GM20000 (cell line): ENCODE data around the gene TMEM223.
A peak's percentile ranks its signal among the peaks of the same experiment; 100 is the strongest.

Experiments used
- DNase-seq: peaks from one replicate; pipeline ENCODE4 v3.0.0; 2012; ENCODE audit warnings: low spot score
- TF ChIP-seq, protein P1 (sequence below): IDR thresholded peaks from 2 replicates; pipeline ENCODE4 v1.5.1; 2012; ENCODE audit warnings: mild to moderate bottlenecking, control low read depth; ENCODE audit errors: extremely low read depth, missing control alignments

TMEM223 gene

DNA sequence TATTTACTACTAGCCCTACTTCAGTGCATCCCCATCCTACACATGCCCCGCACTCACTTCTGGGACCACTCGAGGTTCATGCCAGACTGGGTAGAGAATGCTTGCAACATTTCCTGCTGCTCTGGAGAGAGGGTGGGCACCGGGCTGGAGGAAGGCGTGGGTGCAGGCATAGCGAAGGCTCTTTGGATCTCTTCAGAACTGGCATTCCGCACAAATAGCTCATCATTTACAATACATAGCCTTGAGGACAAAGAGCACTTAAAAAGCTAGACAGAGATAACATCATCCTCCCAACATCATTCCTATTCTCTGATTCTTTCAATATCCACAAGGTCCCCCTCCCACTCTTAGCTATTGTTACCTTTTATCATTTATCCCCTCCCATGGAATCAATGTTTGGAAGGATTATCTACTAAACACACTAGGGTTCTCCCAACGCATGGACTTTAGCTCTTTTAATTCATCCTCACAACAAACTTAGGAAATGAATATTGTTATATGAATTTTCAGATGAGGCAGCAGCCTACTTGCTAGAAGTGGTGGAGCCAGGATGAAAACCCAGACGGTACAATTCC, 2.5 kb upstream of the TMEM223 start:
- no peak for DNase-seq
- TF ChIP-seq, protein P1, sequence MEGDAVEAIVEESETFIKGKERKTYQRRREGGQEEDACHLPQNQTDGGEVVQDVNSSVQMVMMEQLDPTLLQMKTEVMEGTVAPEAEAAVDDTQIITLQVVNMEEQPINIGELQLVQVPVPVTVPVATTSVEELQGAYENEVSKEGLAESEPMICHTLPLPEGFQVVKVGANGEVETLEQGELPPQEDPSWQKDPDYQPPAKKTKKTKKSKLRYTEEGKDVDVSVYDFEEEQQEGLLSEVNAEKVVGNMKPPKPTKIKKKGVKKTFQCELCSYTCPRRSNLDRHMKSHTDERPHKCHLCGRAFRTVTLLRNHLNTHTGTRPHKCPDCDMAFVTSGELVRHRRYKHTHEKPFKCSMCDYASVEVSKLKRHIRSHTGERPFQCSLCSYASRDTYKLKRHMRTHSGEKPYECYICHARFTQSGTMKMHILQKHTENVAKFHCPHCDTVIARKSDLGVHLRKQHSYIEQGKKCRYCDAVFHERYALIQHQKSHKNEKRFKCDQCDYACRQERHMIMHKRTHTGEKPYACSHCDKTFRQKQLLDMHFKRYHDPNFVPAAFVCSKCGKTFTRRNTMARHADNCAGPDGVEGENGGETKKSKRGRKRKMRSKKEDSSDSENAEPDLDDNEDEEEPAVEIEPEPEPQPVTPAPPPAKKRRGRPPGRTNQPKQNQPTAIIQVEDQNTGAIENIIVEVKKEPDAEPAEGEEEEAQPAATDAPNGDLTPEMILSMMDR, result no peak

DNA sequence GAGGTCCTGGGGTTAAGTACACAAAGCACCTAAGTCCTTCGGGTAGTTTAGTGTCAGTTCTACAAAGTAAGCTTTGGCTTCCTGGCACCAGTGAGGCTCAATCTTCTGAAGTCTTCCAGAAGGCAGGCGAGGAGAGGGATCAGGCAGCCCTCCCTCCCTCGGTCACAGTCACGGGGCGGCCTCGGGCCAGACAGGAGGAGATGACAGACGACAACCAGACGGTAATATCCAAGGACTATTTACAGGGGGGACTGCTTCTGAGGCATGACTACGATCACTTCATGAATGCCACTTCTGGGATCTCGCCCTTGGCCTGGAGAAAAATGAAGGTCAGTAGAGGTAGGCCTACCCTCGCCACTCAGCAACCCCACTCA, 383 bp upstream of the TMEM223 start:
- no peak for DNase-seq

DNA sequence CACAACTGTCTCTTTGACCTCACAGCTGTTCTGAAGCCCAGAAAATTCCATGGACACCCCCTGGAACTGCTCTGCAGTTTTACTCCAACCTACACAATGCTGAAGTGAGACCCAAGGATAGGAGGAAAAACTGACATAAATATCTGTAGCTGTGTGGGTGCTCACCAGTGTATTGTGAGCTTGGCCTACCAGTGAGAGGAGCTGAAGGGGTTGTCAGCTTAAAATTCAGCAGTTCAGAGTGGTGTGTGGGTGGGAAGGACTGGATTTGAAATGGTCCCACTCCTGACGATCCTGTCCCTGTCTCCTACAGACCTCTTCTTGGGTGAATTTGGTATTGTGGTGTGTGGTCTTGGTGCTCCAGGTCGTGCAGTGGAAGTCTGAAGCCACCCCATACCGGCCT, 2.2 kb downstream of the TMEM223 start:
- TF ChIP-seq, protein P1, result no peak
- no peak for DNase-seq

More for the DNA sequence above, 383 bp upstream of the TMEM223 start:
- TF ChIP-seq, protein P1, result no peak

DNA sequence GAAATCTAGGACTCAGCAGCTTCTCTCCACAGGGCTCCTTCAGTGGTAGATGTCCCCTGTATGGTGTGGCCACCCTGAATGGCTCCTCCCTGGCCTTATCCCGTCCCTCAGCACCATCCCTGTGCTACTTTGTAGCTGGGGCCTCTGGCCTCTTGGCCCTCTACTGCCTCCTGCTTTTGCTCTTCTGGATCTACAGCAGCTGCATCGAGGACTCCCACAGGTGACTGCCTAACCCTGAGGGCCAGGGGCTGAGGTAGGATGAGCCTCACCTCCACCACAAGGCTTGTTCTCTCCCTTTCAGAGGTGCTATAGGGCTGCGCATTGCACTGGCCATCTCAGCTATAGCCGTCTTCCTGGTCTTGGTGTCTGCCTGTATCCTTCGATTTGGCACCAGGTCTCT, 2.8 kb downstream of the TMEM223 start:
- TF ChIP-seq, protein P1, result no peak
- DNase-seq, result no peak

DNA sequence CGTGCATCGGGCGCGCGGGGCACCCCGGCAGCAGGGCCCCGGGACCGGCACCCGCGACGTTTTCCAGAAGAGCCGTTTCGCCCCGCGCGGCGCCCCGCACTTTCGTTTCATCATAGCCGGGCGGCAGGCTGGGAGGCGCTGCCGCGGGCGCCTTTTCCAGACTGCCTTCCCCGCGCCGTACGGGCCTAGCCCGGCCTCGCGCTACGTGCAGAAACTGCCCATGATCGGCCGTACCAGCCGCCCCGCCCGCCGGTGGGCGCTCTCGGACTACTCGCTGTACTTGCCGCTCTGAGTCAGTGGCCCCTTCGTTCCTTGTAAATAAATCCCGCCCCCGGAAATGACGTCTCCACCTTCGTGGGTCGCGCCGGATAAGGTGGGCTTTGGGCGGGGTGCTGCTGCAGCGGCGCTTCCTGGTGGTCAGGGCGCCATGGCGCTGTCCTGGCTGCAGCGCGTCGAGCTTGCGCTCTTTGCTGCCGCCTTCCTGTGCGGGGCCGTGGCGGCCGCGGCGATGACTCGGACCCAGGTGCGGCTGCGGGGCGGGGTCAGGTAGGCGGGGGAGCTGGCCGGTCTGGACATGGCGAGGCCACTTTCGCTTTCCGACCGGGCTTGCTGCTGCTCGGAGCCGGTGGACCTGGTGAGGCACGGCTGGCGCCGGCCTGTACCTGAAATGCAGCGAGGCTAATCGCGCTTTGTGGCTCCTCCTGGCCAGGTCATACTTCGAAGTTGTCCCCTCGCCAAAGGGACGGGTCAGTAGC, 4.6 kb downstream of the TMEM223 start, which contains the start of gene TMEM179B:
TSS of gene TMEM179B (plus strand) at position 398 of the 755 bp plus-strand sequence. CDS start at position 428, 30 bp downstream.
- peak; percentile 98 for DNase-seq
- TF ChIP-seq, protein P1, result peak; percentile 56

DNA sequence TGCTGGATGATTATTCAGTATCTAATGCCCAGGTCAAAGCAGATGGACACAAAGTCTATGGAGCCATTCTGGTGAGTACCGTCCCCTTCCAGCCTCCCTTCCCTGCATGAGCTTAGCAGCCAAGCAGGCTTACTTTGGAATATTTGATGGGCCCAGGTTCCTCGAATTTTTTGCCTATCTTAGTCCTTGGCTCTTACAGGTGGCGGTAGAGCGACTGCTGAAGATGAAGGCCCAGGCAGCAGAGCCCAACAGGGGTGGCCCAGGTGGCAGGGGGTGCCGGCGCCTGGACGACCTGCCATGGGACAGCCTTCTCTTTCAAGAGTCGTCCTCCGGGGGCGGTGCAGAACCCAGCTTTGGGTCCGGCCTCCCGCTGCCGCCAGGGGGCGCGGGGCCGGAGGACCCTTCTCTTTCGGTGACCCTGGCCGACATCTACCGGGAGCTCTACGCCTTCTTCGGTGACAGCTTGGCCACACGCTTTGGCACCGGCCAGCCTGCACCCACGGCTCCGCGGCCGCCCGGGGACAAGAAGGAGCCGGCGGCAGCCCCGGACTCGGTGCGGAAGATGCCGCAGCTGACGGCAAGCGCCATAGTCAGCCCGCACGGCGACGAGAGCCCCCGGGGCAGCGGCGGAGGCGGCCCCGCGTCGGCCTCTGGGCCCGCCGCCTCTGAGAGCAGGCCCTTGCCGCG, 5.3 kb downstream of the TMEM223 start:
- peak; percentile 93 for DNase-seq
- TF ChIP-seq, protein P1, result peak; percentile 99

DNA sequence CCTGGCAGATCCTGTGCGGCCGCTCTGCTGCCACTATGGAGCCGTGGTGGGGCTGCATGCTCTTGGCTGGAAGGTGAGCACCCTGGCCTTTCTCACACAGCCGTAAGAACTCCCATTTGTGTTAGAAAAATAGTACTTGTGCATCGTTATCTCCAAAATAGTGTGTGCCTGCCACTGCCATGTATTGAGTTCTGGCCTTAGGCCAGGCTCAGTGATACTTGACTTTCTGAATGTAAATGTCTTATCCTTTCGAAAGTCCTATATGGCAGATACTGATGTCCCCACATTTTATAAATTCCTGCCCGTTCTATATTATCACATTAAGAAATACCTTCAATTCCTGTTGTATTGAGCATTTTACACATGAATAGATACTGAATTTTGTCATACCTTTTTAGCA, 9.1 kb downstream of the TMEM223 start:
- TF ChIP-seq, protein P1, result no peak
- no peak for DNase-seq
